Astrocyte of the hippocampus (primary cell): Measurements from ENCODE around the gene HSPA1A.
"Not testable (repeated sequence)": the region's sequence is repeated elsewhere in the genome, so short reads cannot be mapped to it uniquely, and the experiment has no call there.

Source experiments
- DNase-seq: peaks from one replicate; pipeline ENCODE4 v3.0.0; 2011; ENCODE audit warnings: low read depth, low spot score

Gene HSPA1A

DNA sequence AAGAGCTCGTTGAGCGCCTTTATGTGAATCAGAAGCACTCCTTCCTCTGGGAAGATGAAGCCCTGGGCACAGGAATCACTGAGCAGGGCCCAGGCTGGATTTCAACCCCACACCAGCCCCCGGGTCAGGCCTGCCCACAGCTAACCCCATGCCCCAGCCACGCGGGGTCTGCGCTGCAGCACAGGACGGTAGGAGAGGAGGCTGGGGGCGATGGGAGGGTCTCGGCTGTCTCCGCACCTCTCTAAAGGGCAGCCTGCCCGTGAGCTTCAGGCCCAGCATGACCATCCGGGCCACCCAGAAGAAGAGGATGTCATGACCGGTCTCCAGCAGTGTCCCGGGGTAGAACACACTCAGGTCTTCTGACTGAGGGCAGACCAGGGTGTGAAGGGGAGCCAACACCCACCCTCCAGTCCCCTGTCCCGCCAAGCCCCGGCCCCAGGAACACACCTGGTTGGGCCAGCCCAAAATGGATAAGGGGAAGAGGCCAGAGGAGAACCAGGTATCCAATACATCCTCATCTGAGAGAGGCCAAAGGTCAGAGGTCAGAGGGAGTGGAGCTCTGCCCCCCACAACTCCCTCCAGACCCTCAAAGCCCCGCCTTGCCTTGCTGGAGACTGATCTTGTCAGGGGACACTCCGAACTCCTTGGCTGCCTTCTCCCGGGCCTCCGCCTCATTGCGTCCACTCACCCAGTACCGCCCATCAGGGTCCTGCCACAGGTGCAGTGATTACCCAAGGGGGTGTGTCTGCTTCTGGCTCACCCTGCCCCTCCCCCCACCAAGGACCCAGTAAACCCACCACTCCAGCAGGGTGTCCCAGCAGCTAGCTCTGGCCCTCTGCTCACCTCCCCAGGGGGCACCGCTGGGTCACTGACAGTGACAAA, 33.9 kb upstream of the HSPA1A start:
- DNase-seq = no peak

GRCh38 chr6:31782126-31782855, 33.1 kb upstream of the HSPA1A start:
- no peak for DNase-seq

GRCh38 chr6:31784098-31784925, 31.0 kb upstream of the HSPA1A start:
- DNase-seq = no peak

DNA sequence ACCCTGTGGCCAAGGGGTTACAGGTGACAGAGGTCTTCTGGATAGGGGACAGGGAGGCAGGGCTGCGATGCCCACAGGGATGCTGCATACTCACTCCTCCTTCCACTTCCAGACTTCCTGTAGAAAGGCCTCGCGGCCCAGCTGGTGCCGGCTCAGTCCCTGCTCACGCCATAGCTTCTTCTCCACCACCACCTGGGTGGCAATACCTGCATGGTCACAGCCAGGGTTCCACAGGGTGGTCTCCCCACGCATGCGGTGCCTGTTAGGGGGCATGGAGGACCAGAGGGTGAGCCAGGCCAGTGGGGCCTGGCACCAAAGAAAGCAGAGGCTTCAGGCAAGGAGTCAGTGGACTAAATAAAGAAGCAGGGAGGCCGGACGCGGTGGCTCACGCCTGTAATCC, 29.9 kb upstream of the HSPA1A start:
- no peak for DNase-seq

GRCh38 chr6:31791324-31792089, 23.8 kb upstream of the HSPA1A start:
- peak; percentile 57 for DNase-seq

GRCh38 chr6:31792090-31792374, 23.3 kb upstream of the HSPA1A start:
- no peak for DNase-seq

- peak; percentile 71 for DNase-seq
These were observed 22.6 kb upstream of the HSPA1A start for GRCh38 chr6:31792761-31793171.

DNA sequence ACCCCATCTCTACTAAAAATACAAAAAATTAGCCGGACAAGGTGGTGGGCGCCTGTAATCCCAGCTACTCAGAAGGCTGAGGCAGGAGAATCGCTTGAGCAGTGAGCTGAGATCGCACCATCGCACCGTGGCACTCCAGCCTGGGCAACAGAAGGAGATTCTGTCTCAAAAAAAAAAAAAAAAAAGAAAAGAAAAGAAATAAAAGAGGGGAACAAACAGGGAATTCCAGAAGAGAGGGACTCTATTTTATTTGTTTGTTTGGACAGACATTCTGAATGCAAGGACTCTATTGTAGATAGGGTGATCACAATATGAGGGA, 21.5 kb upstream of the HSPA1A start:
- not testable (repeated sequence) for DNase-seq

GRCh38 chr6:31794294-31794865, 21.0 kb upstream of the HSPA1A start:
- DNase-seq = peak; percentile 55

GRCh38 chr6:31794866-31795615, 20.3 kb upstream of the HSPA1A start:
- DNase-seq = no peak

GRCh38 chr6:31795616-31796298, 19.6 kb upstream of the HSPA1A start, which contains the start of gene VARS1:
Gene VARS1 (minus strand): TSS chr6:31795752. CDS start chr6:31795217, 535 bp downstream.
- DNase-seq = peak; percentile 95

- no peak for DNase-seq
These were observed 18.4 kb upstream of the HSPA1A start for GRCh38 chr6:31796993-31797385.

GRCh38 chr6:31797588-31797987, 17.8 kb upstream of the HSPA1A start:
- no peak for DNase-seq

- DNase-seq = peak; percentile 54
These were observed 15.6 kb upstream of the HSPA1A start for GRCh38 chr6:31799781-31800180.

DNA sequence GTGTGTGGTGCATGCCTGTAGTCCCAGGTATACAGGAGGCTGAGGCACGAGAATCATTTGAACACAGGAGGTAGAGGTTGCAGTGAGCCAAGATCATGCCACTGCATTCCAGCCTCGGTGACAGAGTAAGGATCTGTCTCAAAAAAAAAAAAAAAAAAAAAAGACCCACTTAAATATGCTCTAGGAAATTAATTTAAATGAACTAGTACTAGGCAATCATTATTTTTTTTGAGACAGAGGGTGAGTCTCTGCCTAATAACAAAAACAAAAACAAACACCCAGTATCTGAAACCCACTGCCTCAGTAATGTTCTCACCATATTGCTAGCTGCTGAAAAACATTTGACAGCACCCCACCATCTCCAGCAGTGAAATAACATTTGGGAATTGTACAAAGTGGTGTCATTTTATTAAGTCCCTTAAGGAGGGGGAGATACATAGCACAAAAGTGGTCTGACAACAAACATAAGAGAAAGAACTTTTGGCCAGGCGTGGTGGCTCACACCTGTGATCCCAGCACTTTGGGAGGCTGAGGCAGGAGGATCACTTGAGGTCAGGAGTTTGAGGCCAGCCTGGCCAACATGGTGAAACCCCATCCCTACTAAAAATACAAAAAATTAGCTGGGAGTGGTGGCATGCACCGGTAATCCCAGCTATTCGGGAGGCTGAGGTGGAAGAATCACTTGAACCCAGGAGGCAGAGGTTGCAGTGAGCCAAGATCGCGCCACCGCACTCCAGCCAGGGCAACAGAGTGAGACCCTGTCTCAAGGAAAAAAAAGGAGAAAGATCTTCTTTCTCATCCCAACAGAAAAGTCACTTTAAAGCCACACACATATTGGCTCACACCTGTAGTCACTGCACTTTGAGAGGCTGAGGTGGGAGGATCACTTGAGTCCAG, 14.1 kb upstream of the HSPA1A start:
- DNase-seq = not testable (repeated sequence)

DNA sequence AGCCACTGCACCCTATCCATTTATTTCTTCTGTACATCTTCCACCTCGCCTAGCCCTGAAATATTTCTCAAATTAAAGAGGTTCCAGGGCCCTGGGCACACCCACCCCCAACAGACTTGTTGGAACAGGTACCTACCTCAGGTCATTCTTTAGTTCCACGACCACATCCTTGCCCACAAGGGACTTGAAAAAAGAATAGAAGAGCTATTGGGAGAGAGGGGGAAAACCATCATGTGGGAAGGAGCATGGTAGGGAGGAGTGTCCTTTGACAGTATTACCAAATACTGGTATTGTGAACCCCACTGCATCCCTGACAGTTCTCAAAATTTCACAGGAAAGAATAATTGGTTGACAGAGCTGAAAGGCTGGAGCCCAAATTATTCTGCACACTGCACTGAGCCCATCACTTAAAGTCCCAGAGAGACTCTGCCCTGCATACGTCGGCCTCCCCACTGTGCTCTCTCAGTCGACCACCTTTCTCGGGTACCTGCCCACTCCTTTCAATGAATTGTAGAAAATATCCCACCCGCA, 9.3 kb upstream of the HSPA1A start:
- no peak for DNase-seq

DNA sequence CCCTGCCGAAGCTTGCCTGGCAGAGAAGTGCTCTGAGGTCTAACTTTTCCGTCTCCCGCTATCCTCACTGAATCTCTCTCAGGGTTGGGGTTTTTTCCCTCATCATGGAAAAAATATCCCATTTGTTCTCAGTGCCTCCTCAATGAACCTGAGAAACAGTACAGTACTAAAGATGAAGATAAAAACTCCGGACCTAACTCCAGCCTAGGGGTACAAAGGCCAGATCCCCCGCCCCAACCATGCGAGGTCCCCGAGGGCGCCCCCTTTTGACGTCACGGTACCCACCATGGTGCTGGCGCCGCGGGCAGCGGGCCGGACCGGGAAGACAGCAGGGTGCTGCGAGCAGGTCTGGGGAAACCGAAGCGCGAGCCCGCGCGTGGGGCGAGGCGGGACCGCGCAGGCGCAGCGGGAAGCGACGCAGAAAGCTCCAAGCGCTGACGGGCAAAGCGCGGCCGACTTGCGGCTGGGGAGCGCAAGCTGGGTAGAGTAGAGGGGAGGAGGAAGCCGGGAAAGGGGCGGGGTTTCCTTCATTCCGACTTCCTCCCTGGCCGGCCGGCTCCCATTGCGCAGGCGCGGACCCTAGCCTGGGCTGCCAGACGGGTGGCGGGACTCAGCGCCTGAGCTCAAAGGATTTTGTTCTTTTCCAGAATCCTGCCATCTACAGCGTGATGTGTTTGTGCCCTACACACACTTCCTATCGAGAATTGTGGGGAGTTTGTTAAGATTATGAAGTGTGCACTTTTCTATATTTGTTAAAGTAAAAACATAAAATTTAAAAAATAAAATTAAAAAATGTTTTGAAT, 8.7 kb upstream of the HSPA1A start, which contains the start of gene LSM2:
Gene LSM2, minus strand, starts transcription at position 497 of the 803 bp plus-strand sequence. Its CDS starts 209 bp downstream, at position 288.
- DNase-seq = peak; percentile 99
